ENCODE data around the gene JMJD8. TPM values are rescaled to one million over a fixed set of nuclear protein-coding genes. Genes with fewer than 3 reads are reported as not detected.

JMJD8 gene
- total RNA-seq, 1 donor, result 48.5 TPM

- no peaks in the 10 kb centered on the region for H3K9me3 ChIP-seq (ENCODE audit: low read depth, low read length)
- H3K79me2 ChIP-seq (ENCODE audit: insufficient read depth, low read length), result peaks cover 55% of the 10 kb centered on the region
- H2AFZ ChIP-seq (ENCODE audit: low read length), result no peak overlapping the region
- TF ChIP-seq CTCF (IDR thresholded peaks at IDR 0.05; ENCODE audit: extremely low read depth, low read depth, low read length), result no peak
- no peak for DNase-seq (ENCODE audit: insufficient read length, low spot score, missing footprints)
- no peak overlapping the region for H3K27ac ChIP-seq (ENCODE audit: low read depth, low read length)
- H3K4me1 ChIP-seq (ENCODE audit: insufficient read depth, low read length), result peaks cover 30% of the 10 kb centered on the region
- no peak overlapping the region for H3K4me3 ChIP-seq (ENCODE audit: insufficient read depth, low read length)
- no peaks in the 10 kb centered on the region for H3K27me3 ChIP-seq (ENCODE audit: insufficient read depth, low read length)
- peaks cover 29% of the 10 kb centered on the region for H4K20me1 ChIP-seq (ENCODE audit: insufficient read depth, low read length)
- peak overlapping the region; percentile 86 for H3K4me2 ChIP-seq (ENCODE audit: insufficient read depth, low read length)
- H3K36me3 ChIP-seq (ENCODE audit: insufficient read depth, low read length), result peaks cover 23% of the 10 kb centered on the region
These were observed 995 bp upstream of the JMJD8 start for GRCh38 chr16:684961-685696.

GRCh38 chr16:683396-684070, 601 bp downstream of the JMJD8 start:
- Histone ChIP-seq H3K36me3 (ENCODE audit: insufficient read depth, low read length) (peaks cover 23% of the 10 kb centered on the region), H3K79me2 (ENCODE audit: insufficient read depth, low read length) (peaks cover 40% of the 10 kb centered on the region), H3K4me2 (ENCODE audit: insufficient read depth, low read length) (peak overlapping the region; percentile 86), H4K20me1 (ENCODE audit: insufficient read depth, low read length) (peaks cover 34% of the 10 kb centered on the region), H3K27me3 (ENCODE audit: insufficient read depth, low read length) (no peaks in the 10 kb centered on the region), H3K4me3 (ENCODE audit: insufficient read depth, low read length) (peak overlapping the region; percentile 76), H3K27ac (ENCODE audit: low read depth, low read length) (no peak overlapping the region), H3K9me3 (ENCODE audit: low read depth, low read length) (no peaks in the 10 kb centered on the region), H3K4me1 (ENCODE audit: insufficient read depth, low read length) (peaks cover 26% of the 10 kb centered on the region), H2AFZ (ENCODE audit: low read length) (no peak overlapping the region)
- no peak for DNase-seq (ENCODE audit: insufficient read length, low spot score, missing footprints)
- no peak for TF ChIP-seq CTCF (IDR thresholded peaks at IDR 0.05; ENCODE audit: extremely low read depth, low read depth, low read length)

- H3K36me3 ChIP-seq (ENCODE audit: insufficient read depth, low read length), result peaks cover 23% of the 10 kb centered on the region
- H3K4me3 ChIP-seq (ENCODE audit: insufficient read depth, low read length), result peak overlapping the region; percentile 76
These were observed 1.4 kb downstream of the JMJD8 start for GRCh38 chr16:682493-683395.

More at GRCh38 chr16:682493-683395, 1.4 kb downstream of the JMJD8 start:
- Histone ChIP-seq H3K27ac (ENCODE audit: low read depth, low read length) (no peak overlapping the region), H3K4me2 (ENCODE audit: insufficient read depth, low read length) (peak overlapping the region; percentile 93), H3K4me1 (ENCODE audit: insufficient read depth, low read length) (peaks cover 26% of the 10 kb centered on the region), H3K27me3 (ENCODE audit: insufficient read depth, low read length) (no peaks in the 10 kb centered on the region), H3K79me2 (ENCODE audit: insufficient read depth, low read length) (peaks cover 40% of the 10 kb centered on the region), H3K9me3 (ENCODE audit: low read depth, low read length) (no peaks in the 10 kb centered on the region), H2AFZ (ENCODE audit: low read length) (no peak overlapping the region), H4K20me1 (ENCODE audit: insufficient read depth, low read length) (peaks cover 34% of the 10 kb centered on the region)
- DNase-seq (ENCODE audit: insufficient read length, low spot score, missing footprints), result no peak
- TF ChIP-seq CTCF (IDR thresholded peaks at IDR 0.05; ENCODE audit: extremely low read depth, low read depth, low read length), result no peak
